Mesothelial cell of epicardium (in vitro differentiated cells): ENCODE data around the gene BOLL. TPM values are rescaled to one million over a fixed set of nuclear protein-coding genes. Genes with fewer than 3 reads are reported as not detected.
"Not testable (repeated sequence)": the region's sequence is repeated elsewhere in the genome, so short reads cannot be mapped to it uniquely, and the experiment has no call there.

Experiments used
- DNase-seq, 2 experiments: peaks; one replicate each; pipeline ENCODE4 v3.0.0; 2021; ENCODE audit warnings: low spot score in 2 of 2; ENCODE audit not compliant: unreplicated experiment in 2 of 2
- H3K27ac Mint-ChIP-seq: 2 replicates; pipeline ENCODE4 v1.8.0; 2021; ENCODE audit warnings: mixed read lengths
- H3K27me3 Mint-ChIP-seq: 2 replicates; pipeline ENCODE4 v1.8.0; 2021; ENCODE audit warnings: low read depth, mixed read lengths
- H3K36me3 Mint-ChIP-seq: 2 replicates; pipeline ENCODE4 v1.8.0; 2021; ENCODE audit warnings: mixed read lengths
- H3K4me1 Mint-ChIP-seq: 2 replicates; pipeline ENCODE4 v1.8.0; 2021; ENCODE audit warnings: mixed read lengths
- H3K4me3 Mint-ChIP-seq: 2 replicates; pipeline ENCODE4 v1.8.0; 2021; ENCODE audit warnings: mild to moderate bottlenecking, moderate library complexity, mixed read lengths
- H3K9me3 Mint-ChIP-seq: 2 replicates; pipeline ENCODE4 v1.8.0; 2021; ENCODE audit warnings: mixed read lengths
- total RNA-seq: library from RNA; stranded (reverse); gene quantifications from 3 replicates; pipeline ENCODE4 v1.2.1, GENCODE V29; 2021
- TF ChIP-seq, protein P1 (sequence below): fragments of 200-600 bp; sonication (generic); IDR thresholded peaks from one replicate; pipeline ENCODE4 v1.5.0; 2021; ENCODE audit warnings: antibody characterized with exemption; ENCODE audit not compliant: unreplicated experiment

The BOLL gene
- total RNA-seq, 1 donor from 2014 or later: not detected

DNA sequence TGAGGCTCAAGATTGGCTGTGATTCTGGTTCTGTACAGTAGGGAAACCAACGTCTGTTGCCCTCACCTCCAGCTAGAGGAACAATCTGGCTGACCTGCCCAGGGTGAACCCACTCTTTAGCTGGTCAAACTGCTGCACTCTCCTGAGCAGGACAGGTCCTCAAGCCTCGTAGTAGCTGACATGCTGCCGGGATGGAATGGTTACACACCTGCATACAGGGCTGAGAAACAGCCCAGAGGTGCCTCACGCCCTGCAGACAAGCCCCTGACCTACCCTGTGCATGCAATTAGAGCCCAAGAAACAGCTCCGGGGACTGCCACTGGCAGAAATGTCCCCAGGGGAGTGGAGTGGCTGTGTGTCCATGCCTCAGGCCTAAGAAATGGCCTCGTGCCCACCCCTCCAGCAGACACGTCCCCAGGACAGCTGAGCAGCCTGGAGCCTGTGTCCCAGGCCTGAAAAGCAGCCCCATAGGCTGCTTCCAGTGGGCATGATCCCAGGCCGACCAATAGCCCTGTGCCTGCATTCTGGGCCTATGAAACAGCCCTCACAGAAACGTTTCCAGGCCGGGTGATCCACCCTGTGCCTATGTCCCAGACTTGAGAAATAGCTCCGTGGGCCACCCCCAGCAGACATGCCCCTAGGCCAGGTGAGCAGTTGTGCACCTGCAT, 25.4 kb downstream of the BOLL start:
- DNase-seq: no peak
- no peaks in the 10 kb centered on the region for H3K36me3 Mint-ChIP-seq
- H3K9me3 Mint-ChIP-seq: peaks cover 24% of the 10 kb centered on the region
- H3K27me3 Mint-ChIP-seq: peaks cover 3% of the 10 kb centered on the region
- no peak overlapping the region for H3K4me3 Mint-ChIP-seq
- TF ChIP-seq, protein P1, sequence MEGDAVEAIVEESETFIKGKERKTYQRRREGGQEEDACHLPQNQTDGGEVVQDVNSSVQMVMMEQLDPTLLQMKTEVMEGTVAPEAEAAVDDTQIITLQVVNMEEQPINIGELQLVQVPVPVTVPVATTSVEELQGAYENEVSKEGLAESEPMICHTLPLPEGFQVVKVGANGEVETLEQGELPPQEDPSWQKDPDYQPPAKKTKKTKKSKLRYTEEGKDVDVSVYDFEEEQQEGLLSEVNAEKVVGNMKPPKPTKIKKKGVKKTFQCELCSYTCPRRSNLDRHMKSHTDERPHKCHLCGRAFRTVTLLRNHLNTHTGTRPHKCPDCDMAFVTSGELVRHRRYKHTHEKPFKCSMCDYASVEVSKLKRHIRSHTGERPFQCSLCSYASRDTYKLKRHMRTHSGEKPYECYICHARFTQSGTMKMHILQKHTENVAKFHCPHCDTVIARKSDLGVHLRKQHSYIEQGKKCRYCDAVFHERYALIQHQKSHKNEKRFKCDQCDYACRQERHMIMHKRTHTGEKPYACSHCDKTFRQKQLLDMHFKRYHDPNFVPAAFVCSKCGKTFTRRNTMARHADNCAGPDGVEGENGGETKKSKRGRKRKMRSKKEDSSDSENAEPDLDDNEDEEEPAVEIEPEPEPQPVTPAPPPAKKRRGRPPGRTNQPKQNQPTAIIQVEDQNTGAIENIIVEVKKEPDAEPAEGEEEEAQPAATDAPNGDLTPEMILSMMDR: no peak
- H3K27ac Mint-ChIP-seq: no peak overlapping the region
- H3K4me1 Mint-ChIP-seq: no peaks in the 10 kb centered on the region

DNA sequence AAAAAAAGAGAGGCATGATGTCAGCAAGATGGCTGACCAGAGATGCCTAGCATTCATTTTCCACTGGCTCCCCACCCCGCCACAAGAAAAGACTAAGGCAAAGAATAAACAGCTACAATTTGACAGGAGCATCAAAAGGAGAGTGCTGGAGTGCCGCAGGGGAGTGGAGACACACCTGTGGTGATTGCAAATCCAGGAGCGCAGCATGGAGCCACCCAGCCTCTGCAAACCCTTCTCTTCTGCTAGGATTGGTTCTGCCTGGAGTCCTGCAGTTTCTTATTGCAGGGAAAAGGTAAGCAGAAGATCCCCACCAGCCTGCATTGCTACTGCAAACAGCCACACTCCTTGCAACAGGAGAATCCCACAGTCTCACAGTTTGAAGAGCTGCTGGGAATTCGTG, 26.1 kb downstream of the BOLL start:
- no peak overlapping the region for H3K27ac Mint-ChIP-seq
- H3K4me3 Mint-ChIP-seq: no peak overlapping the region
- no peak for DNase-seq
- H3K27me3 Mint-ChIP-seq: peaks cover 2% of the 10 kb centered on the region
- H3K4me1 Mint-ChIP-seq: no peaks in the 10 kb centered on the region
- H3K9me3 Mint-ChIP-seq: peaks cover 26% of the 10 kb centered on the region
- no peaks in the 10 kb centered on the region for H3K36me3 Mint-ChIP-seq
- TF ChIP-seq, protein P1: no peak

DNA sequence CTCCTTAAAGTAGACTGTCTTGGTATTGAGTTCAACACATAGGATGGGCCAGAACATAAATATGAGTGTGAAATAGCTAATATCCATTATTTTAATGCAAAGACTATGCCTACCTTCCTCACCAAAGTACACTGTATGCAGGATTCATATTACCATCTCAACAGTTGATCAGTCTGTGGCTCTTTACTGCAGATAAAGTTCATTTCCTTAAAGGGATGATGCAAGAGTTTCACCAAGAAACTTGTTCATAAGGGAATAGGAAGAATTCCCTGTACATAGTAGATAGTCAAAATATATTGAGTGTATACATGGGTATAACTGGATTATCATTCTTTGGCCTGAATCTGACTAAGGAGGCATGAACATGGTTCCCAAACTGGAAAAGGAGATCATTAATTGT, 44.9 kb downstream of the BOLL start:
- DNase-seq: no peak
- H3K4me3 Mint-ChIP-seq: no peak overlapping the region

GRCh38 chr2:197728555-197729544, 56.3 kb downstream of the BOLL start:
- H3K4me3 Mint-ChIP-seq, H3K4me1 Mint-ChIP-seq, H3K27me3 Mint-ChIP-seq, H3K9me3 Mint-ChIP-seq, H3K27ac Mint-ChIP-seq, H3K36me3 Mint-ChIP-seq, DNase-seq: not testable (repeated sequence)

More for the DNA sequence above, 44.9 kb downstream of the BOLL start:
- TF ChIP-seq, protein P1: no peak
- Mint-ChIP-seq H3K4me1 (no peaks in the 10 kb centered on the region), H3K9me3 (no peaks in the 10 kb centered on the region), H3K27me3 (peaks cover 3% of the 10 kb centered on the region), H3K27ac (no peak overlapping the region), H3K36me3 (no peaks in the 10 kb centered on the region)

- no peaks in the 10 kb centered on the region for H3K27me3 Mint-ChIP-seq
- TF ChIP-seq, protein P1: no peak
These were observed 58.1 kb downstream of the BOLL start for GRCh38 chr2:197727011-197727410.

GRCh38 chr2:197717863-197718262, 67.3 kb downstream of the BOLL start:
- Mint-ChIP-seq H3K4me1 (no peaks in the 10 kb centered on the region), H3K27me3 (no peaks in the 10 kb centered on the region), H3K4me3 (no peak overlapping the region), H3K36me3 (no peaks in the 10 kb centered on the region), H3K9me3 (no peaks in the 10 kb centered on the region), H3K27ac (no peak overlapping the region)
- TF ChIP-seq, protein P1: no peak
- no peak for DNase-seq

More at GRCh38 chr2:197727011-197727410, 58.1 kb downstream of the BOLL start:
- DNase-seq: no peak
- Mint-ChIP-seq H3K27ac (no peak overlapping the region), H3K4me1 (no peaks in the 10 kb centered on the region), H3K9me3 (peaks cover 6% of the 10 kb centered on the region), H3K36me3 (peaks cover 2% of the 10 kb centered on the region), H3K4me3 (no peak overlapping the region)
